Mesenchymal stem cell (in vitro differentiated cells and primary cell): Measurements from ENCODE around the gene CPXM2.

Experiments used
- DNase-seq: peaks from one replicate; pipeline ENCODE4 v3.0.0-alpha.2; 2013
- H2AFZ ChIP-seq: one replicate; pipeline ENCODE4 v1.6.1; 2013; ENCODE audit warnings: low read depth, mild to moderate bottlenecking, control low read depth, inconsistent platforms, low read length, moderate library complexity
- H2AK5ac ChIP-seq: 2 replicates; pipeline ENCODE4 v1.6.1; 2013; ENCODE audit warnings: low read length, moderate library complexity, mild to moderate bottlenecking, inconsistent platforms; ENCODE audit not compliant: severe bottlenecking
- H2BK120ac ChIP-seq: one replicate; pipeline ENCODE4 v1.6.1; 2013; ENCODE audit warnings: low read depth, mild to moderate bottlenecking, inconsistent platforms, low read length, moderate library complexity
- H2BK12ac ChIP-seq, 2 experiments: one replicate each; pipeline ENCODE4 v1.6.1; 2013; ENCODE audit warnings: inconsistent platforms in 2 of 2, low read length in 2 of 2, mild to moderate bottlenecking in 2 of 2, moderate library complexity in 2 of 2, control low read depth in 1 of 2
- H2BK15ac ChIP-seq: one replicate; pipeline ENCODE4 v1.6.1; 2013; ENCODE audit warnings: mild to moderate bottlenecking, low read depth, inconsistent platforms; ENCODE audit not compliant: poor library complexity, severe bottlenecking
- H2BK5ac ChIP-seq: 2 replicates; pipeline ENCODE4 v1.6.1; 2013; ENCODE audit warnings: low read depth, mild to moderate bottlenecking, low read length, control low read depth, inconsistent platforms; ENCODE audit not compliant: poor library complexity, severe bottlenecking
- H3K14ac ChIP-seq, 2 experiments: one replicate each; pipeline ENCODE4 v1.6.1; 2013; ENCODE audit warnings: inconsistent platforms in 2 of 2, low read length in 2 of 2, control low read depth in 1 of 2, mild to moderate bottlenecking in 1 of 2, moderate library complexity in 1 of 2
- H3K18ac ChIP-seq, 2 experiments: one replicate each; pipeline ENCODE4 v1.6.1; 2013; ENCODE audit warnings: inconsistent platforms in 2 of 2, low read length in 2 of 2, control low read depth in 1 of 2, low read depth in 1 of 2, mild to moderate bottlenecking in 1 of 2
- H3K23ac ChIP-seq, 2 experiments: one replicate each; pipeline ENCODE4 v1.6.1; 2013; ENCODE audit warnings: inconsistent platforms in 2 of 2, low read length in 2 of 2, mild to moderate bottlenecking in 2 of 2, moderate library complexity in 2 of 2, control low read depth in 1 of 2
- H3K27ac ChIP-seq: 2 replicates; pipeline ENCODE4 v1.5.1; 2013; ENCODE audit warnings: mild to moderate bottlenecking, moderate library complexity, low read length, control low read depth, inconsistent platforms; ENCODE audit not compliant: poor library complexity, severe bottlenecking
- H3K27me3 ChIP-seq, 2 experiments: 2 replicates each; pipeline versions ENCODE4 v1.6.1 to v1.7.0; 2013; ENCODE audit warnings: low read length in 2 of 2, mild to moderate bottlenecking in 2 of 2, moderate library complexity in 2 of 2, control low read depth in 1 of 2, inconsistent platforms in 1 of 2; ENCODE audit not compliant: control insufficient read depth in 1 of 2, insufficient read depth in 1 of 2
- H3K36me3 ChIP-seq, 2 experiments: 2 replicates each; pipeline versions ENCODE4 v1.6.1 to v1.7.0; 2013; ENCODE audit warnings: low read length in 2 of 2, control low read depth in 1 of 2, inconsistent platforms in 1 of 2, low read depth in 1 of 2, mild to moderate bottlenecking in 1 of 2; ENCODE audit not compliant: insufficient read depth in 2 of 2, control insufficient read depth in 1 of 2
- H3K4ac ChIP-seq, 2 experiments: one replicate each; pipeline ENCODE4 v1.6.1; 2013; ENCODE audit warnings: inconsistent platforms in 2 of 2, low read length in 2 of 2, mild to moderate bottlenecking in 2 of 2, moderate library complexity in 2 of 2, control low read depth in 1 of 2, low read depth in 1 of 2
- H3K4me1 ChIP-seq: 2 replicates; pipeline ENCODE4 v1.6.1; 2013; ENCODE audit warnings: low read depth, low read length, control low read depth; ENCODE audit not compliant: control insufficient read depth, insufficient read depth
- H3K4me2 ChIP-seq: 2 replicates; pipeline ENCODE4 v1.6.1; 2013; ENCODE audit warnings: low read length, mild to moderate bottlenecking, inconsistent platforms; ENCODE audit not compliant: poor library complexity, severe bottlenecking
- H3K4me3 ChIP-seq, 2 experiments: 2 replicates each; pipeline versions ENCODE4 v1.5.1 to v1.7.0; 2013; ENCODE audit warnings: low read length in 2 of 2, mild to moderate bottlenecking in 2 of 2, control low read depth in 1 of 2, low read depth in 1 of 2; ENCODE audit not compliant: insufficient read depth in 1 of 2
- H3K79me1 ChIP-seq: replicated peaks from 2 replicates; pipeline ENCODE4 v1.6.1; 2013; ENCODE audit warnings: mild to moderate bottlenecking, control low read depth, low read length, inconsistent platforms; ENCODE audit not compliant: poor library complexity, severe bottlenecking
- H3K9ac ChIP-seq: 2 replicates; pipeline ENCODE4 v1.7.0; 2013; ENCODE audit warnings: mild to moderate bottlenecking, low read length, moderate library complexity
- H3K9me3 ChIP-seq: 2 replicates; pipeline ENCODE4 v1.7.0; 2013; ENCODE audit warnings: mild to moderate bottlenecking, low read length; ENCODE audit not compliant: control insufficient read depth
- H4K8ac ChIP-seq: one replicate; pipeline ENCODE4 v1.6.1; 2013; ENCODE audit warnings: inconsistent platforms, mild to moderate bottlenecking, low read length, moderate library complexity
- H4K91ac ChIP-seq: one replicate; pipeline ENCODE4 v1.6.1; 2013; ENCODE audit warnings: mild to moderate bottlenecking, low read length, inconsistent platforms
- WGBS: methylation state at CpG from one replicate; pipeline ENCODE4 v1.1.7; 2013; ENCODE audit warnings: mixed read lengths; 5-methylcytosine and 5-hydroxymethylcytosine counted together

The CPXM2 gene

DNA sequence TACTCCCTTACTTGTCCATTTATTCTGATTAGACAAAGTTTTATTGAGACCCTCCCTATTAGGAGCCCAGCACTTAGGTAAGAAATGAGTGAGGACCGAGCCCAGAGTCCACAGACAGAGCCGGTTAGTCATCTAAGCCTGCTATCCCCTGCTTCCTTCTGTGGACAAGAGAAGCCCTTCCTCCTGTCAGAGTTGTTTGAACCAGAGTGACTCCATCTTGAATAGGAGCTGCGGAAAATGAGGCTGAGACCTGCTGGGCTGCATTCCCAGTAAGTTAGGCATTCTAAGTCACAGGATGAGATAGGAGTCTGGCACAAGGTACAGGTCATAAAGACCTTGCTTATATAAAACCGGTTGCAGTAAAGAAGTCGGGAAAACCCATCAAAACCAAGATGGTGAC, 109.1 kb downstream of the CPXM2 start:
- H3K14ac ChIP-seq: no peak overlapping the region
- H2AFZ ChIP-seq: no peak overlapping the region
- H2BK120ac ChIP-seq: no peak overlapping the region
- no peak overlapping the region for H3K4me2 ChIP-seq
- no peak overlapping the region for H3K4ac ChIP-seq
- no peak overlapping the region for H3K18ac ChIP-seq
- H3K27ac ChIP-seq: no peak overlapping the region
- no peak overlapping the region for H2AK5ac ChIP-seq
- no peak overlapping the region for H3K9ac ChIP-seq
- peaks cover 0 to 11% of the 10 kb centered on the region in 2 experiments for H3K36me3 ChIP-seq
- DNase-seq: no peak
- no peaks in the 10 kb centered on the region for H3K27me3 ChIP-seq
- no peak overlapping the region for H4K91ac ChIP-seq
- no peak overlapping the region for H4K8ac ChIP-seq
- no peaks in the 10 kb centered on the region for H3K79me1 ChIP-seq
- no peak overlapping the region for H3K4me3 ChIP-seq
- H2BK5ac ChIP-seq: no peak overlapping the region
- H3K23ac ChIP-seq: no peak overlapping the region
- no peaks in the 10 kb centered on the region for H3K9me3 ChIP-seq
- H2BK12ac ChIP-seq: no peak overlapping the region
- no peaks in the 10 kb centered on the region for H3K4me1 ChIP-seq
- WGBS: 77% methylated on average over 5 of the region's 5 CpGs
- H2BK15ac ChIP-seq: no peak overlapping the region

DNA sequence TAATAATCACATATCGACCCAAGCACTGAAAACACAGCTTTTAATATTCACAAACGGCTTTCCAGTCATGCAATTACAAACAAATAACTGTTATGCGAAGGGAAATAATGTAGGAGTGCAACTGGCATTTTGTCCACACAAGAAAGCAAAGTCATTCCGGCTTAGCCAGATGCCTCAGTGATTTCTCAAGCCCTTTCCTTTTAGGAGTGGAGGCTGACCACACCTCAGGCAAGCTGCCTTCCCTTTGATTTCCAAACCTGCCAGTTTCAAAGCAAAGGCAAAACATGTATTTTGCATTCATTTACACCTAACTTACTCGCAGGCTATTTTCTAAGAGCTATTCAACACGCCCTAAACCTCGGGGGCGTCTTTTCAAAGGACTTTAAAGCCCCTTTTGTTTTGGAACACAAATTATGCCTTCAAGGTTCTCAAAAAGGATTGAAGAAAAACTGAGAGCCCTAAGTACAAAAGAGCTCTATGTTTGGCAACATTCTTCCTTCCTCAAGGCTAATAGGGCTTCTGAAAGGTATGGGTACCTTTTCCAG, 109.6 kb downstream of the CPXM2 start:
- no peak overlapping the region for H3K4me2 ChIP-seq
- no peaks in the 10 kb centered on the region for H3K79me1 ChIP-seq
- DNase-seq: no peak
- H4K91ac ChIP-seq: no peak overlapping the region
- no peak overlapping the region for H3K23ac ChIP-seq
- H3K4me3 ChIP-seq: no peak overlapping the region
- H3K4ac ChIP-seq: no peak overlapping the region
- no peak overlapping the region for H3K14ac ChIP-seq
- no peak overlapping the region for H3K9ac ChIP-seq
- H3K27ac ChIP-seq: no peak overlapping the region
- no peaks in the 10 kb centered on the region for H3K4me1 ChIP-seq
- peaks cover 0 to 11% of the 10 kb centered on the region in 2 experiments for H3K36me3 ChIP-seq
- WGBS: 33% methylated on average over 8 of the region's 8 CpGs
- no peak overlapping the region for H2BK5ac ChIP-seq
- H3K27me3 ChIP-seq: no peaks in the 10 kb centered on the region
- H4K8ac ChIP-seq: no peak overlapping the region
- H2BK15ac ChIP-seq: no peak overlapping the region
- H2BK120ac ChIP-seq: no peak overlapping the region
- H3K18ac ChIP-seq: no peak overlapping the region
- H2AK5ac ChIP-seq: no peak overlapping the region
- no peak overlapping the region for H2BK12ac ChIP-seq
- H2AFZ ChIP-seq: no peak overlapping the region
- H3K9me3 ChIP-seq: no peaks in the 10 kb centered on the region

GRCh38 chr10:123781324-123781900, 110.2 kb downstream of the CPXM2 start:
- Histone ChIP-seq H2BK15ac (no peak overlapping the region), H4K91ac (no peak overlapping the region), H3K9me3 (no peaks in the 10 kb centered on the region), H2BK12ac (no peak overlapping the region), H3K27ac (no peak overlapping the region), H3K4me1 (no peaks in the 10 kb centered on the region), H3K4me2 (no peak overlapping the region), H4K8ac (no peak overlapping the region), H3K36me3 (peaks cover 0 to 13% of the 10 kb centered on the region in 2 experiments), H2AK5ac (no peak overlapping the region), H2AFZ (no peak overlapping the region), H3K9ac (no peak overlapping the region), H3K79me1 (no peaks in the 10 kb centered on the region), H2BK5ac (no peak overlapping the region), H3K14ac (no peak overlapping the region), H3K23ac (no peak overlapping the region), H3K18ac (no peak overlapping the region), H3K4me3 (no peak overlapping the region), H3K4ac (no peak overlapping the region), H2BK120ac (no peak overlapping the region), H3K27me3 (no peaks in the 10 kb centered on the region)
- 60% methylated on average over 9 of the region's 9 CpGs for WGBS
- DNase-seq: no peak

- no peak overlapping the region for H4K8ac ChIP-seq
- H2AFZ ChIP-seq: no peak overlapping the region
- no peak overlapping the region for H2BK120ac ChIP-seq
- no peak overlapping the region for H3K23ac ChIP-seq
- no peak overlapping the region for H3K4ac ChIP-seq
- H3K36me3 ChIP-seq: peaks cover 0 to 10% of the 10 kb centered on the region in 2 experiments
- H2BK15ac ChIP-seq: no peak overlapping the region
- no peaks in the 10 kb centered on the region for H3K9me3 ChIP-seq
- no peak overlapping the region for H2BK12ac ChIP-seq
- H3K4me2 ChIP-seq: no peak overlapping the region
- H4K91ac ChIP-seq: no peak overlapping the region
- H3K4me3 ChIP-seq: no peak overlapping the region
- H3K27me3 ChIP-seq: no peaks in the 10 kb centered on the region
- no peaks in the 10 kb centered on the region for H3K79me1 ChIP-seq
- WGBS: 42% methylated on average over 5 of the region's 7 CpGs
- H2AK5ac ChIP-seq: no peak overlapping the region
- H3K4me1 ChIP-seq: no peaks in the 10 kb centered on the region
- no peak overlapping the region for H3K27ac ChIP-seq
- H3K14ac ChIP-seq: no peak overlapping the region
- no peak for DNase-seq
- no peak overlapping the region for H2BK5ac ChIP-seq
- no peak overlapping the region for H3K9ac ChIP-seq
- H3K18ac ChIP-seq: no peak overlapping the region
These were observed 112.7 kb downstream of the CPXM2 start for GRCh38 chr10:123778719-123779517.
